OCI-LY3 (cell line): ENCODE measurements around the gene PIH1D1.

Source experiments
- H2AFZ ChIP-seq: fragments of 200-600, 300-600 bp; shearing (Covaris generic); 2 replicates; pipeline ENCODE4 v1.6.0; 2014; ENCODE audit warnings: antibody characterized with exemption, low read depth, low read length
- H3K27ac ChIP-seq: fragments of 200-600, 300-600 bp; sonication (generic); 2 replicates; pipeline ENCODE4 v1.5.1; 2014; ENCODE audit warnings: mild to moderate bottlenecking, low read length, moderate library complexity, mixed read lengths
- H3K27me3 ChIP-seq: fragments of 200-600, 300-600 bp; sonication (generic); 2 replicates; pipeline ENCODE4 v1.6.1; 2014; ENCODE audit warnings: low read depth, low read length, mixed read lengths
- H3K36me3 ChIP-seq: fragments of 200-600, 300-600 bp; sonication (generic); replicated peaks from 2 replicates; pipeline ENCODE3; 2014; ENCODE audit warnings: low read depth, low read length, mixed read lengths
- H3K4me1 ChIP-seq: fragments of 300-600, 200-600 bp; sonication (generic); 2 replicates; pipeline ENCODE4 v1.6.1; 2014; ENCODE audit warnings: low read length, mixed read lengths
- H3K4me2 ChIP-seq: fragments of 200-600, 300-600 bp; sonication (generic); 2 replicates; pipeline ENCODE4 v1.6.1; 2014; ENCODE audit warnings: low read length, mixed read lengths
- H3K4me3 ChIP-seq: fragments of 300-600, 200-600 bp; sonication (generic); 2 replicates; pipeline ENCODE4 v1.5.1; 2014; ENCODE audit warnings: antibody characterized with exemption, mild to moderate bottlenecking, low read length, moderate library complexity
- H3K79me2 ChIP-seq: fragments of 300-600, 200-600 bp; shearing (Covaris generic); 2 replicates; pipeline ENCODE4 v1.6.1; 2014; ENCODE audit warnings: mild to moderate bottlenecking, low read length, mixed read lengths
- H3K9ac ChIP-seq: fragments of 300-600, 200-600 bp; shearing (Covaris generic); 2 replicates; pipeline ENCODE4 v1.6.0; 2014; ENCODE audit warnings: mild to moderate bottlenecking, low read length, moderate library complexity
- H3K9me3 ChIP-seq: fragments of 200-600, 300-600 bp; shearing (Covaris generic); 2 replicates; pipeline ENCODE4 v1.6.1; 2014; ENCODE audit warnings: low read length, mixed read lengths; ENCODE audit not compliant: insufficient read depth
- H4K20me1 ChIP-seq: fragments of 200-600, 300-600 bp; sonication (generic); 2 replicates; pipeline ENCODE4 v1.6.1; 2016; ENCODE audit warnings: low read length, mixed read lengths; ENCODE audit not compliant: insufficient read depth
- CTCF ChIP-seq: fragments of 200-600, 300-600 bp; sonication (generic); IDR thresholded peaks from 2 replicates; pipeline ENCODE4 v1.5.1; 2014; ENCODE audit warnings: antibody characterized with exemption, low read length, low read depth
- EZH2phosphoT487 ChIP-seq: fragments of 200-600 bp; shearing (Covaris generic); IDR thresholded peaks from 2 replicates; pipeline ENCODE4 v1.6.1; 2018; ENCODE audit warnings: antibody characterized with exemption, mixed run types, low read depth

Gene PIH1D1

GRCh38 chr19:49487277-49488045, 35.8 kb upstream of the PIH1D1 start, which contains the start of gene RPL13A:
RPL13A (plus strand) TSS chr19:49487608; CDS start chr19:49487630, 22 bp downstream.
- H2AFZ ChIP-seq = no peak within 1 kb of the TSS
- H3K9me3 ChIP-seq = no peaks in the 10 kb centered on the region
- H3K9ac ChIP-seq = peak within 1 kb of the TSS; percentile 99
- peak within 1 kb of the TSS; percentile 83 for H3K27ac ChIP-seq
- peaks cover 34% of the 10 kb centered on the region for H4K20me1 ChIP-seq
- peaks cover 42% of the 10 kb centered on the region for H3K79me2 ChIP-seq
- peak within 1 kb of the TSS; percentile 77 for H3K4me2 ChIP-seq
- peaks cover 18% of the 10 kb centered on the region for H3K4me1 ChIP-seq
- H3K4me3 ChIP-seq = peak within 1 kb of the TSS; percentile 87
- no peak for TF ChIP-seq CTCF
- TF ChIP-seq EZH2phosphoT487 = no peak
- H3K36me3 ChIP-seq = peaks cover 44% of the 10 kb centered on the region
- no peaks in the 10 kb centered on the region for H3K27me3 ChIP-seq

- H3K4me2 ChIP-seq = peak overlapping the region; percentile 57
- no peak for TF ChIP-seq CTCF
- TF ChIP-seq EZH2phosphoT487 = no peak
- H4K20me1 ChIP-seq = peaks cover 34% of the 10 kb centered on the region
Observed at GRCh38 chr19:49486710-49487276, 35.2 kb upstream of the PIH1D1 start.

GRCh38 chr19:49486232-49486631, 34.6 kb upstream of the PIH1D1 start:
- Histone ChIP-seq H4K20me1 (peaks cover 34% of the 10 kb centered on the region), H3K4me3 (no peak overlapping the region), H3K4me1 (peaks cover 21% of the 10 kb centered on the region), H3K27ac (no peak overlapping the region), H3K9ac (no peak overlapping the region), H3K79me2 (peaks cover 42% of the 10 kb centered on the region), H3K36me3 (peaks cover 37% of the 10 kb centered on the region), H2AFZ (no peak overlapping the region), H3K9me3 (no peaks in the 10 kb centered on the region), H3K27me3 (no peaks in the 10 kb centered on the region), H3K4me2 (peak overlapping the region; percentile 3; the same call in 1 of the 2 replicates)
- no peak for TF ChIP-seq CTCF
- no peak for TF ChIP-seq EZH2phosphoT487

More at GRCh38 chr19:49486710-49487276, 35.2 kb upstream of the PIH1D1 start:
- H3K9ac ChIP-seq = peak overlapping the region; percentile 42; the same call in 1 of the 2 replicates
- peak overlapping the region; percentile 67 for H3K4me3 ChIP-seq
- peaks cover 42% of the 10 kb centered on the region for H3K79me2 ChIP-seq
- H3K27ac ChIP-seq = no peak overlapping the region
- peaks cover 40% of the 10 kb centered on the region for H3K36me3 ChIP-seq
- H3K27me3 ChIP-seq = no peaks in the 10 kb centered on the region
- H2AFZ ChIP-seq = no peak overlapping the region
- H3K4me1 ChIP-seq = peaks cover 18% of the 10 kb centered on the region
- no peaks in the 10 kb centered on the region for H3K9me3 ChIP-seq

GRCh38 chr19:49481020-49481683, 29.5 kb upstream of the PIH1D1 start:
- H3K9me3 ChIP-seq = no peaks in the 10 kb centered on the region
- no peak for TF ChIP-seq EZH2phosphoT487
- no peak for TF ChIP-seq CTCF
- H3K4me2 ChIP-seq = no peak overlapping the region
- no peaks in the 10 kb centered on the region for H3K27me3 ChIP-seq
- H3K9ac ChIP-seq = no peak overlapping the region
- no peak overlapping the region for H3K4me3 ChIP-seq
- no peaks in the 10 kb centered on the region for H3K79me2 ChIP-seq
- no peaks in the 10 kb centered on the region for H3K36me3 ChIP-seq
- H2AFZ ChIP-seq = no peak overlapping the region
- no peak overlapping the region for H3K27ac ChIP-seq
- H4K20me1 ChIP-seq = no peaks in the 10 kb centered on the region
- peaks cover 5% of the 10 kb centered on the region for H3K4me1 ChIP-seq
